GM18519 (cell line): ENCODE measurements around the gene TTC23.
"Not testable (repeated sequence)": the region's sequence is repeated elsewhere in the genome, so short reads cannot be mapped to it uniquely, and the experiment has no call there.

Experiments
- ATAC-seq: cut with Tn5 transposase; IDR thresholded peaks from one replicate; pipeline ENCODE4 v1.9.1; 2021; ENCODE audit warnings: mild to moderate bottlenecking, moderate library complexity; ENCODE audit not compliant: unreplicated experiment, low FRiP score

TTC23 gene

GRCh38 chr15:99250494-99250856 lies 1.1 kb upstream of the TTC23 start:
- no peak for ATAC-seq

- ATAC-seq = no peak
Measured at GRCh38 chr15:99250001-99250400, 620 bp upstream of the TTC23 start.

- no peak for ATAC-seq
Measured at GRCh38 chr15:99248000-99248715, 1.2 kb downstream of the TTC23 start.

GRCh38 chr15:99247062-99247461 lies 2.3 kb downstream of the TTC23 start:
- ATAC-seq = no peak

- no peak for ATAC-seq
Measured at GRCh38 chr15:99244306-99244705, 5.1 kb downstream of the TTC23 start.

- no peak for ATAC-seq
Measured at GRCh38 chr15:99241752-99242151, 7.6 kb downstream of the TTC23 start.

- peak; percentile 89 for ATAC-seq
Measured at GRCh38 chr15:99239545-99240198, 9.7 kb downstream of the TTC23 start.

GRCh38 chr15:99238849-99239248 lies 10.5 kb downstream of the TTC23 start:
- no peak for ATAC-seq

GRCh38 chr15:99234160-99234559 lies 15.2 kb downstream of the TTC23 start:
- not testable (repeated sequence) for ATAC-seq

GRCh38 chr15:99232740-99233139 lies 16.6 kb downstream of the TTC23 start:
- no peak for ATAC-seq

- no peak for ATAC-seq
Measured at GRCh38 chr15:99230867-99231266, 18.5 kb downstream of the TTC23 start.

- ATAC-seq = no peak
Measured at GRCh38 chr15:99228120-99228770, 21.1 kb downstream of the TTC23 start.

- ATAC-seq = no peak
Measured at GRCh38 chr15:99226802-99227201, 22.6 kb downstream of the TTC23 start.

GRCh38 chr15:99224372-99225214 lies 24.8 kb downstream of the TTC23 start:
- no peak for ATAC-seq

- no peak for ATAC-seq
Measured at GRCh38 chr15:99213187-99213811, 36.1 kb downstream of the TTC23 start.

- no peak for ATAC-seq
Measured at GRCh38 chr15:99212406-99212805, 37.0 kb downstream of the TTC23 start.

GRCh38 chr15:99211926-99212325 lies 37.5 kb downstream of the TTC23 start:
- no peak for ATAC-seq

- no peak for ATAC-seq
Measured at GRCh38 chr15:99210334-99210733, 39.0 kb downstream of the TTC23 start.

- ATAC-seq = no peak
Measured at GRCh38 chr15:99209326-99209725, 40.1 kb downstream of the TTC23 start.

- no peak for ATAC-seq
Measured at GRCh38 chr15:99207672-99208071, 41.7 kb downstream of the TTC23 start.
